ENCODE results near the gene PAIP1.

The PAIP1 gene

GRCh38 chr5:43548358-43548757 is 8.5 kb downstream of the PAIP1 start:
- Histone ChIP-seq H3K79me2 (ENCODE audit: low read length) (peaks cover 44% of the 10 kb centered on the region), H3K36me3 (replicated peaks; ENCODE audit: insufficient read depth, low read length) (no peaks in the 10 kb centered on the region; the same call in 1 of the 2 replicates), H3K4me3 (ENCODE audit: low read length) (no peak overlapping the region)

GRCh38 chr5:43547532-43547931 is 9.3 kb downstream of the PAIP1 start:
- Histone ChIP-seq H3K27me3 (replicated peaks; ENCODE audit: insufficient read depth, low read length) (no peaks in the 10 kb centered on the region), H4K20me1 (ENCODE audit: insufficient read depth, low read length) (no peaks in the 10 kb centered on the region), H3K4me2 (ENCODE audit: low read depth, low read length) (no peak overlapping the region), H3K9me3 (replicated peaks; ENCODE audit: insufficient read depth, low read length) (no peaks in the 10 kb centered on the region), H3K36me3 (replicated peaks; ENCODE audit: insufficient read depth, low read length) (no peaks in the 10 kb centered on the region; the same call in 1 of the 2 replicates), H3K4me1 (ENCODE audit: low read length) (no peaks in the 10 kb centered on the region), H3F3A (ENCODE audit: insufficient read depth, low read length) (no peaks in the 10 kb centered on the region), H3K4me3 (ENCODE audit: low read length) (no peak overlapping the region), H3K79me2 (ENCODE audit: low read length) (peaks cover 36% of the 10 kb centered on the region), H3K27ac (ENCODE audit: low read length) (no peak overlapping the region), H3K9me2 (replicated peaks; ENCODE audit: insufficient read depth, low read length) (no peaks in the 10 kb centered on the region), H3K9ac (ENCODE audit: low read length) (no peak overlapping the region), H2AFZ (ENCODE audit: low read length) (no peak overlapping the region)
- TF ChIP-seq CTCF (IDR thresholded peaks at IDR 0.05; ENCODE audit: low read length) = no peak
- no peak for TF ChIP-seq EZH2phosphoT487 (IDR thresholded peaks at IDR 0.05; ENCODE audit: low read length)
- no peak for TF ChIP-seq EZH2 (optimal IDR thresholded peaks at IDR 0.05; ENCODE audit: low read depth, low read length)
- no peak for DNase-seq

More at GRCh38 chr5:43548358-43548757, 8.5 kb downstream of the PAIP1 start:
- Histone ChIP-seq H3K9me2 (replicated peaks; ENCODE audit: insufficient read depth, low read length) (no peaks in the 10 kb centered on the region), H3K9ac (ENCODE audit: low read length) (no peak overlapping the region), H4K20me1 (ENCODE audit: insufficient read depth, low read length) (no peaks in the 10 kb centered on the region), H2AFZ (ENCODE audit: low read length) (no peak overlapping the region), H3K27me3 (replicated peaks; ENCODE audit: insufficient read depth, low read length) (no peaks in the 10 kb centered on the region), H3K4me2 (ENCODE audit: low read depth, low read length) (no peak overlapping the region), H3F3A (ENCODE audit: insufficient read depth, low read length) (no peaks in the 10 kb centered on the region), H3K9me3 (replicated peaks; ENCODE audit: insufficient read depth, low read length) (no peaks in the 10 kb centered on the region), H3K4me1 (ENCODE audit: low read length) (0 out of 2 replicates have a peak, but pooled peaks cover 5% of the 10 kb centered on the region), H3K27ac (ENCODE audit: low read length) (no peak overlapping the region)
- no peak for DNase-seq
- TF ChIP-seq EZH2phosphoT487 (IDR thresholded peaks at IDR 0.05; ENCODE audit: low read length) (no peak), EZH2 (optimal IDR thresholded peaks at IDR 0.05; ENCODE audit: low read depth, low read length) (no peak), CTCF (IDR thresholded peaks at IDR 0.05; ENCODE audit: low read length) (no peak)

- no peaks in the 10 kb centered on the region for H3K9me3 ChIP-seq (replicated peaks; ENCODE audit: insufficient read depth, low read length)
- no peak for DNase-seq
- no peak for TF ChIP-seq EZH2phosphoT487 (IDR thresholded peaks at IDR 0.05; ENCODE audit: low read length)
- no peak for TF ChIP-seq EZH2 (optimal IDR thresholded peaks at IDR 0.05; ENCODE audit: low read depth, low read length)
- TF ChIP-seq CTCF (IDR thresholded peaks at IDR 0.05; ENCODE audit: low read length) = no peak
- no peak overlapping the region for H3K27ac ChIP-seq (ENCODE audit: low read length)
- H3K79me2 ChIP-seq (ENCODE audit: low read length) = peaks cover 5% of the 10 kb centered on the region; the same call in 1 of the 2 replicates
- H3K27me3 ChIP-seq (replicated peaks; ENCODE audit: insufficient read depth, low read length) = no peaks in the 10 kb centered on the region
- no peaks in the 10 kb centered on the region for H3K4me1 ChIP-seq (ENCODE audit: low read length)
- no peak overlapping the region for H3K4me3 ChIP-seq (ENCODE audit: low read length)
- no peaks in the 10 kb centered on the region for H4K20me1 ChIP-seq (ENCODE audit: insufficient read depth, low read length)
- H3F3A ChIP-seq (ENCODE audit: insufficient read depth, low read length) = no peaks in the 10 kb centered on the region
- no peaks in the 10 kb centered on the region for H3K9me2 ChIP-seq (replicated peaks; ENCODE audit: insufficient read depth, low read length)
- no peak overlapping the region for H3K4me2 ChIP-seq (ENCODE audit: low read depth, low read length)
- H3K36me3 ChIP-seq (replicated peaks; ENCODE audit: insufficient read depth, low read length) = peaks cover 3% of the 10 kb centered on the region; the same call in 1 of the 2 replicates
- H2AFZ ChIP-seq (ENCODE audit: low read length) = no peak overlapping the region
- H3K9ac ChIP-seq (ENCODE audit: low read length) = no peak overlapping the region
These were observed 13.4 kb downstream of the PAIP1 start for GRCh38 chr5:43543434-43543833.
